Stimulated activated naive B cell treated with anti-CD40 and anti-IgM and Interleukin-4, amounts not matched to agents 10 μg/mL and 1 μg/mL and 100 μg/mL, for 72 hours (primary cell): ENCODE results near the gene CDKN2D.

ENCODE experiments used
- ATAC-seq, 2 donors: fragments of 150-1000 bp; cut with Tn5 transposase; replicated peaks; 2 replicates each; pipeline ENCODE4 v1.10.0; 2021; ENCODE audit warnings: moderate library complexity in 1 of 2
- DNase-seq: peaks from one replicate; pipeline ENCODE4 v3.0.0; 2021
- H3K27ac Mint-ChIP-seq: one replicate; pipeline ENCODE4 v1.8.0; 2022; ENCODE audit warnings: mild to moderate bottlenecking, mixed read lengths
- H3K27me3 Mint-ChIP-seq, 2 donors: one replicate each; pipeline ENCODE4 v1.8.0; 2022; ENCODE audit warnings: mixed read lengths in 2 of 2
- H3K36me3 Mint-ChIP-seq, 2 donors: one replicate each; pipeline ENCODE4 v1.8.0; 2022; ENCODE audit warnings: mixed read lengths in 2 of 2, mild to moderate bottlenecking in 1 of 2
- H3K4me1 Mint-ChIP-seq, 2 donors: one replicate each; pipeline ENCODE4 v1.8.0; 2022; ENCODE audit warnings: mixed read lengths in 2 of 2, mild to moderate bottlenecking in 1 of 2
- H3K4me3 Mint-ChIP-seq, 2 donors: one replicate each; pipeline ENCODE4 v1.8.0; 2022; ENCODE audit warnings: mild to moderate bottlenecking in 2 of 2, mixed read lengths in 2 of 2, moderate library complexity in 1 of 2
- H3K9me3 Mint-ChIP-seq, 2 donors: one replicate each; pipeline ENCODE4 v1.8.0; 2022; ENCODE audit warnings: mixed read lengths in 2 of 2, mild to moderate bottlenecking in 1 of 2

CDKN2D gene

GRCh38 chr19:10516671-10517286, 52.0 kb downstream of the CDKN2D start:
- H3K9me3 Mint-ChIP-seq: no peaks in the 10 kb centered on the region
- DNase-seq: no peak
- H3K36me3 Mint-ChIP-seq: no peaks in the 10 kb centered on the region
- H3K4me1 Mint-ChIP-seq: peaks cover 25 to 36% of the 10 kb centered on the region in 2 donors
- peak overlapping the region; percentile 72 for H3K27ac Mint-ChIP-seq
- no peak for ATAC-seq
- peak overlapping the region; percentile 23 to 68 for H3K4me3 Mint-ChIP-seq
- peaks cover 66 to 71% of the 10 kb centered on the region in 2 donors for H3K27me3 Mint-ChIP-seq
